Measurements from ENCODE around the gene SLC22A23. TPM values are rescaled to one million over a fixed set of nuclear protein-coding genes. Genes with fewer than 3 reads are reported as not detected.

The SLC22A23 gene
- total and polyA plus RNA-seq, 4 donors, result 4.9 to 45.4 (median 19.7) TPM

- H3K27ac ChIP-seq (ENCODE audit: low read depth in 1 of 2, low read length in 2 of 2), result peak overlapping the region; percentile 55 to 76
- no peak for DNase-seq (ENCODE audit: low spot score)
- WGBS, result 67% methylated on average over 9 of the region's 9 CpGs
- H3K36me3 ChIP-seq (ENCODE audit: control insufficient read depth in 4 of 4, insufficient read depth in 3 of 4, low read depth in 1 of 4, low read length in 3 of 4), result no peaks in the 10 kb centered on the region
- no peak overlapping the region for H3K4me3 ChIP-seq (ENCODE audit: low read depth in 1 of 3, low read length in 3 of 3)
- H3K27me3 ChIP-seq (ENCODE audit: control insufficient read depth in 4 of 4, insufficient read depth in 4 of 4, low read length in 3 of 4), result no peaks in the 10 kb centered on the region
- peaks cover 15 to 62% (median 45%) of the 10 kb centered on the region in 4 donors for H3K4me1 ChIP-seq (ENCODE audit: control insufficient read depth in 4 of 4, insufficient read depth in 4 of 4, low read length in 3 of 4)
- TF ChIP-seq HNF4A (conservative IDR thresholded peaks at IDR 0.05), result peak; percentile 28 to 38
- TF ChIP-seq YY1 (IDR thresholded peaks at IDR 0.05), result peak; percentile 22
- TF ChIP-seq JUND (IDR thresholded peaks at IDR 0.05), result no peak
- TF ChIP-seq FOXA2 (IDR thresholded peaks at IDR 0.05), result no peak
- TF ChIP-seq, protein P1, sequence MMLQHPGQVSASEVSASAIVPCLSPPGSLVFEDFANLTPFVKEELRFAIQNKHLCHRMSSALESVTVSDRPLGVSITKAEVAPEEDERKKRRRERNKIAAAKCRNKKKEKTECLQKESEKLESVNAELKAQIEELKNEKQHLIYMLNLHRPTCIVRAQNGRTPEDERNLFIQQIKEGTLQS (IDR thresholded peaks at IDR 0.05), result peak; percentile 61
- TF ChIP-seq RXRA (IDR thresholded peaks at IDR 0.05), result peak; percentile 40 to 52
- TF ChIP-seq SP1 (IDR thresholded peaks at IDR 0.05), result peak; percentile 18
- peak in 1 of 2 donors; percentile 6 for TF ChIP-seq RAD21 (IDR thresholded peaks at IDR 0.05)
- peak overlapping the region in 1 of 2 donors; percentile 32 for H3K9ac ChIP-seq (ENCODE audit: low read depth in 1 of 2, low read length in 2 of 2)
- H3K9me3 ChIP-seq (ENCODE audit: control insufficient read depth in 4 of 4, low read length in 3 of 4), result no peaks in the 10 kb centered on the region
Observed at GRCh38 chr6:3384241-3385143, 72.4 kb downstream of the SLC22A23 start.

DNA sequence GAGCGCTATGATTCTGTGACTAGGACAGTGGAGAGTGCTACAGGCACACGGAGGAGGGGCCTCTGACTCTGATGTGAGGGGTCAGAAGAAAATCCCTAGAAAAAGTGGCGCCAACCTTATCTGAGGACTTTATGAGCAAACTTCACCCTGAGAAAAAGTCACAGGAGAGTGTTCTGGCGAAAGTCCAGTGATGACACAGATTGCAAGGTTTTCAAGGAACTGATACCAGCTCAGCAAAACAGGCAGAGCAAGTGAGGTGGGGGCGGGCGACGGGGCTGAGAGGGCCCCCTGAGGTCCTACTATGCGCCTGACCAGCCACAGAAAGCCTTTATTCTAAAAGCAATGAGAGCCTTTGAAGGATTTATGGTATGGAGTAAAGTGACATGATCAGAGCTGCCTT, 73.3 kb downstream of the SLC22A23 start:
- no peaks in the 10 kb centered on the region for H3K9me3 ChIP-seq (ENCODE audit: control insufficient read depth in 4 of 4, low read length in 3 of 4)
- H3K36me3 ChIP-seq (ENCODE audit: control insufficient read depth in 4 of 4, insufficient read depth in 3 of 4, low read depth in 1 of 4, low read length in 3 of 4), result no peaks in the 10 kb centered on the region
- peak overlapping the region; percentile 54 to 76 for H3K27ac ChIP-seq (ENCODE audit: low read depth in 1 of 2, low read length in 2 of 2)
- 18% methylated on average over 8 of the region's 8 CpGs for WGBS
- H3K4me3 ChIP-seq (ENCODE audit: low read depth in 1 of 3, low read length in 3 of 3), result no peak overlapping the region
- no peak for DNase-seq (ENCODE audit: low spot score)
- H3K9ac ChIP-seq (ENCODE audit: low read depth in 1 of 2, low read length in 2 of 2), result no peak overlapping the region
- TF ChIP-seq, protein P2, sequence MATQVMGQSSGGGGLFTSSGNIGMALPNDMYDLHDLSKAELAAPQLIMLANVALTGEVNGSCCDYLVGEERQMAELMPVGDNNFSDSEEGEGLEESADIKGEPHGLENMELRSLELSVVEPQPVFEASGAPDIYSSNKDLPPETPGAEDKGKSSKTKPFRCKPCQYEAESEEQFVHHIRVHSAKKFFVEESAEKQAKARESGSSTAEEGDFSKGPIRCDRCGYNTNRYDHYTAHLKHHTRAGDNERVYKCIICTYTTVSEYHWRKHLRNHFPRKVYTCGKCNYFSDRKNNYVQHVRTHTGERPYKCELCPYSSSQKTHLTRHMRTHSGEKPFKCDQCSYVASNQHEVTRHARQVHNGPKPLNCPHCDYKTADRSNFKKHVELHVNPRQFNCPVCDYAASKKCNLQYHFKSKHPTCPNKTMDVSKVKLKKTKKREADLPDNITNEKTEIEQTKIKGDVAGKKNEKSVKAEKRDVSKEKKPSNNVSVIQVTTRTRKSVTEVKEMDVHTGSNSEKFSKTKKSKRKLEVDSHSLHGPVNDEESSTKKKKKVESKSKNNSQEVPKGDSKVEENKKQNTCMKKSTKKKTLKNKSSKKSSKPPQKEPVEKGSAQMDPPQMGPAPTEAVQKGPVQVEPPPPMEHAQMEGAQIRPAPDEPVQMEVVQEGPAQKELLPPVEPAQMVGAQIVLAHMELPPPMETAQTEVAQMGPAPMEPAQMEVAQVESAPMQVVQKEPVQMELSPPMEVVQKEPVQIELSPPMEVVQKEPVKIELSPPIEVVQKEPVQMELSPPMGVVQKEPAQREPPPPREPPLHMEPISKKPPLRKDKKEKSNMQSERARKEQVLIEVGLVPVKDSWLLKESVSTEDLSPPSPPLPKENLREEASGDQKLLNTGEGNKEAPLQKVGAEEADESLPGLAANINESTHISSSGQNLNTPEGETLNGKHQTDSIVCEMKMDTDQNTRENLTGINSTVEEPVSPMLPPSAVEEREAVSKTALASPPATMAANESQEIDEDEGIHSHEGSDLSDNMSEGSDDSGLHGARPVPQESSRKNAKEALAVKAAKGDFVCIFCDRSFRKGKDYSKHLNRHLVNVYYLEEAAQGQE (IDR thresholded peaks at IDR 0.05), result no peak
- TF ChIP-seq YY1 (IDR thresholded peaks at IDR 0.05) (no peak), TAF1 (conservative IDR thresholded peaks at IDR 0.05) (no peak), FOXA2 (IDR thresholded peaks at IDR 0.05) (no peak), RXRA (IDR thresholded peaks at IDR 0.05) (peak; percentile 16 to 39), ZBTB33 (IDR thresholded peaks at IDR 0.05) (no peak), RAD21 (IDR thresholded peaks at IDR 0.05) (peak in 1 of 2 donors; percentile 43), JUND (IDR thresholded peaks at IDR 0.05) (no peak), CTCF (IDR thresholded peaks at IDR 0.05; ENCODE audit: low read depth, low read length, missing input control) (no peak), SP1 (IDR thresholded peaks at IDR 0.05) (peak; percentile 11)
- TF ChIP-seq, protein P1 (IDR thresholded peaks at IDR 0.05), result no peak
- peaks cover 15 to 67% (median 47%) of the 10 kb centered on the region in 4 donors for H3K4me1 ChIP-seq (ENCODE audit: control insufficient read depth in 4 of 4, insufficient read depth in 4 of 4, low read length in 3 of 4)
- no peaks in the 10 kb centered on the region for H3K27me3 ChIP-seq (ENCODE audit: control insufficient read depth in 4 of 4, insufficient read depth in 4 of 4, low read length in 3 of 4)
